ENCODE results near the gene IQGAP2.

Gene IQGAP2

GRCh38 chr5:76397200-76397599 lies 5.9 kb upstream of the IQGAP2 start:
- TF ChIP-seq GATA2 (IDR thresholded peaks at IDR 0.05; ENCODE audit: low read depth, low read length) (no peak), GATA3 (IDR thresholded peaks at IDR 0.05; ENCODE audit: low read depth, low read length) (no peak)

GRCh38 chr5:76399268-76399667 lies 3.8 kb upstream of the IQGAP2 start:
- TF ChIP-seq GATA3 (IDR thresholded peaks at IDR 0.05; ENCODE audit: low read depth, low read length): no peak

- TF ChIP-seq GATA3 (IDR thresholded peaks at IDR 0.05; ENCODE audit: low read depth, low read length) (no peak), GATA2 (IDR thresholded peaks at IDR 0.05; ENCODE audit: low read depth, low read length) (no peak)
Observed at GRCh38 chr5:76400466-76400865, 2.6 kb upstream of the IQGAP2 start.

- no peak for TF ChIP-seq GATA2 (IDR thresholded peaks at IDR 0.05; ENCODE audit: low read depth, low read length)
- no peak for TF ChIP-seq GATA3 (IDR thresholded peaks at IDR 0.05; ENCODE audit: low read depth, low read length)
Observed at GRCh38 chr5:76401801-76402250, 1.3 kb upstream of the IQGAP2 start.

- TF ChIP-seq GATA2 (IDR thresholded peaks at IDR 0.05; ENCODE audit: low read depth, low read length): peak; percentile 39; the same call in 1 of the 2 replicates
- no peak for TF ChIP-seq GATA3 (IDR thresholded peaks at IDR 0.05; ENCODE audit: low read depth, low read length)
Observed at GRCh38 chr5:76402251-76402885, 717 bp upstream of the IQGAP2 start.

- TF ChIP-seq GATA2 (IDR thresholded peaks at IDR 0.05; ENCODE audit: low read depth, low read length) (no peak), GATA3 (IDR thresholded peaks at IDR 0.05; ENCODE audit: low read depth, low read length) (no peak)
Observed at GRCh38 chr5:76403766-76404222, 709 bp downstream of the IQGAP2 start.

- TF ChIP-seq GATA3 (IDR thresholded peaks at IDR 0.05; ENCODE audit: low read depth, low read length) (no peak), GATA2 (IDR thresholded peaks at IDR 0.05; ENCODE audit: low read depth, low read length) (no peak)
Observed at GRCh38 chr5:76404223-76405211, 1.4 kb downstream of the IQGAP2 start.

GRCh38 chr5:76406014-76406413 lies 2.9 kb downstream of the IQGAP2 start:
- no peak for TF ChIP-seq GATA2 (IDR thresholded peaks at IDR 0.05; ENCODE audit: low read depth, low read length)
- no peak for TF ChIP-seq GATA3 (IDR thresholded peaks at IDR 0.05; ENCODE audit: low read depth, low read length)

GRCh38 chr5:76406673-76407072 lies 3.6 kb downstream of the IQGAP2 start:
- TF ChIP-seq GATA3 (IDR thresholded peaks at IDR 0.05; ENCODE audit: low read depth, low read length): no peak
- TF ChIP-seq GATA2 (IDR thresholded peaks at IDR 0.05; ENCODE audit: low read depth, low read length): no peak

GRCh38 chr5:76408104-76408654 lies 5.1 kb downstream of the IQGAP2 start:
- no peak for TF ChIP-seq GATA2 (IDR thresholded peaks at IDR 0.05; ENCODE audit: low read depth, low read length)

GRCh38 chr5:76412511-76412910 lies 9.4 kb downstream of the IQGAP2 start:
- no peak for TF ChIP-seq GATA3 (IDR thresholded peaks at IDR 0.05; ENCODE audit: low read depth, low read length)

- TF ChIP-seq GATA3 (IDR thresholded peaks at IDR 0.05; ENCODE audit: low read depth, low read length) (no peak), GATA2 (IDR thresholded peaks at IDR 0.05; ENCODE audit: low read depth, low read length) (no peak)
Observed at GRCh38 chr5:76413746-76414145, 10.7 kb downstream of the IQGAP2 start.

GRCh38 chr5:76414788-76415187 lies 11.7 kb downstream of the IQGAP2 start:
- TF ChIP-seq GATA3 (IDR thresholded peaks at IDR 0.05; ENCODE audit: low read depth, low read length) (no peak), GATA2 (IDR thresholded peaks at IDR 0.05; ENCODE audit: low read depth, low read length) (no peak)

GRCh38 chr5:76415855-76416254 lies 12.8 kb downstream of the IQGAP2 start:
- TF ChIP-seq GATA3 (IDR thresholded peaks at IDR 0.05; ENCODE audit: low read depth, low read length): no peak
- TF ChIP-seq GATA2 (IDR thresholded peaks at IDR 0.05; ENCODE audit: low read depth, low read length): no peak

Data from SH-SY5Y (cell line).